ENCODE data around the gene HYAL2. TPM values are rescaled to one million over a fixed set of nuclear protein-coding genes. Genes with fewer than 3 reads are reported as not detected.

The HYAL2 gene
- total RNA-seq, 2 experiments from 2014 or later = 7.7 to 19.7 TPM

DNA sequence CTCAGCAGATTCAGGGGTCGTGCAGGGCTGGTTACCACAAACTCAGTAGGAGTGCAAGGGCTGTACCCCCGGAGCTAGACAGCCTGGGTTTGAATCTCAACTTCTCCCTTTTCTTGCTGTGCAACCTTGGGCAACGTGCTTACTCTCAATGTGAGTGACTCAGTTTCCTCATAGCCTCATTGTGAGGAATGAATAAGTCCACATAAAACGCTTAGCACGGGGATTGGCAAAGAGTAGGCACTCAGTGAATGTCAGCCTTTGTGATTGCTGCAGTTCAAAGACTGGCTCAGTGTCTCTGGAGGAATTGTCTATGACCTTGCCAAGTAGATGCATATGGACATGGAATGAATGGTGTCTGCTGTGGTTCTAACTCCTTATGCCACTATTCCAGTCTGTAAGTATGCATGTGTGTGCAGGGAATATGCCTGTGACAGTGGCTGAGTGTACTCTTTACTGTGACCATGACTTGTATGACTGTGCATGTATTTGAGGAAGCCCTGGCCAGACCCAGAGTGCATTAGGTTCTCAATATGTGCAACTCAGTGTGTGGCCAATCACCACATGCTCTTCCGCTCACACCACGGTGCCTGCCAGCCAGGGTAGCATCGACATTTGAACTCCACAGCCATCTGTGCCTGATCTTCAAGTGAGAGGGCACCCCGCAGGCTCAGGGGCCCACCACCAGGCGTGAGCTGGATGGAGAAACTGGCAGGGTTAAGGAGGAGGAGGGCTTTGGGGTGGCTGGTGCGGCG is 22.4 kb downstream of the HYAL2 start:
- intact Hi-C loops (cut with micrococcal nuclease; ENCODE audit: unreplicated experiment) = loop anchor here (1.0 to 5.0 kb wide), 3 partner anchors 24 to 53 kb away; no protein-coding TSS in a partner anchor

DNA sequence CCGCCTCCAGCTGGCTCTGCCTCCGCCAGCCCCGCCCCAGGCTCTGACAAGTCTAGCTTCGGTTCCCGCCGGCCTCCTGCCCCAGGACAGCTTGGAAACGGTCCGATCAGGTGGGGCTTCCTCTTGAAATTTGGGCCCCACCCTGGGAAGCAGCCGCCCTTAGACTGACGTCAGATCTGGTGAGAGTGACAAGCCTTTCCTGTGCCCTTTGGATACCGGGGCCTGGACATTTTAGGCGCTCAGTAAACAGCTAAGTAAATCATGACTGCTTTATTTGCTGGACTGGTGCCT is 23.0 kb downstream of the HYAL2 start:
- peak overlapping the region; percentile 29 for H3K27ac ChIP-seq (ENCODE audit: low read depth, low read length, poor library complexity, severe bottlenecking)
- peak overlapping the region; percentile 64; the same call in 1 of the 2 replicates for H2AFZ ChIP-seq (ENCODE audit: low read length)
- no peaks in the 10 kb centered on the region for H3K9me3 ChIP-seq (ENCODE audit: low read length)
- no peak for TF ChIP-seq EZH2phosphoT487 (IDR thresholded peaks at IDR 0.05; ENCODE audit: borderline replicate concordance, low read depth, low read length)
- H3K4me3 ChIP-seq (ENCODE audit: low read depth, low read length, poor library complexity, severe bottlenecking) = peak overlapping the region; percentile 78
- H3K79me2 ChIP-seq (ENCODE audit: insufficient read depth, low read depth, low read length) = no peaks in the 10 kb centered on the region
- no peak for DNase-seq (ENCODE audit: low spot score)
- POLR2A ChIA-PET = interaction anchor here (0.7 to 2.4 kb wide), 8 partner anchors 14 to 1086 kb away, joined by 3 to 13 read pairs (median 4); partner anchors contain the start of genes MANF and TUSC2
- H3K9me2 ChIP-seq (ENCODE audit: insufficient read depth, low read length) = no peaks in the 10 kb centered on the region
- CTCF ChIA-PET (ENCODE audit: unreplicated experiment) = interaction anchor here (0.9 to 1.5 kb wide), 3 partner anchors 29 to 80 kb away, joined by 3 to 5 read pairs (median 3); partner anchors contain the start of gene TUSC2
- H4K20me1 ChIP-seq (ENCODE audit: insufficient read depth, low read length) = no peaks in the 10 kb centered on the region
- H3K4me2 ChIP-seq (ENCODE audit: low read length) = peak overlapping the region; percentile 73
- intact Hi-C loops (cut with micrococcal nuclease; ENCODE audit: unreplicated experiment) = loop anchor here (1.0 to 5.0 kb wide), 3 partner anchors 25 to 53 kb away; no protein-coding TSS in a partner anchor
- peaks cover 19% of the 10 kb centered on the region for H3K4me1 ChIP-seq (ENCODE audit: insufficient read depth, low read length, poor library complexity, severe bottlenecking)
- no peaks in the 10 kb centered on the region for H3K36me3 ChIP-seq (ENCODE audit: insufficient read depth, low read length)
- no TSS peak for BruUV-seq (replicated peaks)

More for the DNA sequence above, 22.4 kb downstream of the HYAL2 start:
- H2AFZ ChIP-seq (ENCODE audit: low read length) = peak overlapping the region; percentile 64; the same call in 1 of the 2 replicates
- DNase-seq (ENCODE audit: low spot score) = peak; percentile 26
- H3K4me2 ChIP-seq (ENCODE audit: low read length) = peak overlapping the region; percentile 73
- TF ChIP-seq, protein P1, sequence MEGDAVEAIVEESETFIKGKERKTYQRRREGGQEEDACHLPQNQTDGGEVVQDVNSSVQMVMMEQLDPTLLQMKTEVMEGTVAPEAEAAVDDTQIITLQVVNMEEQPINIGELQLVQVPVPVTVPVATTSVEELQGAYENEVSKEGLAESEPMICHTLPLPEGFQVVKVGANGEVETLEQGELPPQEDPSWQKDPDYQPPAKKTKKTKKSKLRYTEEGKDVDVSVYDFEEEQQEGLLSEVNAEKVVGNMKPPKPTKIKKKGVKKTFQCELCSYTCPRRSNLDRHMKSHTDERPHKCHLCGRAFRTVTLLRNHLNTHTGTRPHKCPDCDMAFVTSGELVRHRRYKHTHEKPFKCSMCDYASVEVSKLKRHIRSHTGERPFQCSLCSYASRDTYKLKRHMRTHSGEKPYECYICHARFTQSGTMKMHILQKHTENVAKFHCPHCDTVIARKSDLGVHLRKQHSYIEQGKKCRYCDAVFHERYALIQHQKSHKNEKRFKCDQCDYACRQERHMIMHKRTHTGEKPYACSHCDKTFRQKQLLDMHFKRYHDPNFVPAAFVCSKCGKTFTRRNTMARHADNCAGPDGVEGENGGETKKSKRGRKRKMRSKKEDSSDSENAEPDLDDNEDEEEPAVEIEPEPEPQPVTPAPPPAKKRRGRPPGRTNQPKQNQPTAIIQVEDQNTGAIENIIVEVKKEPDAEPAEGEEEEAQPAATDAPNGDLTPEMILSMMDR (conservative IDR thresholded peaks at IDR 0.05; ENCODE audit: low read length) = no peak
- no peak for TF ChIP-seq EZH2phosphoT487 (IDR thresholded peaks at IDR 0.05; ENCODE audit: borderline replicate concordance, low read depth, low read length)
- H3K27ac ChIP-seq (ENCODE audit: low read depth, low read length, poor library complexity, severe bottlenecking) = peak overlapping the region; percentile 29
- H3K79me2 ChIP-seq (ENCODE audit: insufficient read depth, low read depth, low read length) = no peaks in the 10 kb centered on the region
- ChIA-PET CTCF (ENCODE audit: unreplicated experiment) (interaction anchor here (0.6 to 1.4 kb wide), 2 partner anchors 28 to 66 kb away, joined by 3 read pairs; partner anchors contain the start of gene TUSC2), POLR2A (interaction anchor here (0.7 to 2.4 kb wide), 7 partner anchors 14 to 1085 kb away, joined by 3 to 13 read pairs (median 4); partner anchors contain the start of genes MANF and TUSC2)
- H3K4me1 ChIP-seq (ENCODE audit: insufficient read depth, low read length, poor library complexity, severe bottlenecking) = peaks cover 19% of the 10 kb centered on the region
- no peaks in the 10 kb centered on the region for H3K9me3 ChIP-seq (ENCODE audit: low read length)
- H4K20me1 ChIP-seq (ENCODE audit: insufficient read depth, low read length) = no peaks in the 10 kb centered on the region
- peak overlapping the region; percentile 78 for H3K4me3 ChIP-seq (ENCODE audit: low read depth, low read length, poor library complexity, severe bottlenecking)
- H3K36me3 ChIP-seq (ENCODE audit: insufficient read depth, low read length) = no peaks in the 10 kb centered on the region
- BruUV-seq (replicated peaks) = TSS peak; percentile 92
- H3K9me2 ChIP-seq (ENCODE audit: insufficient read depth, low read length) = no peaks in the 10 kb centered on the region

DNA sequence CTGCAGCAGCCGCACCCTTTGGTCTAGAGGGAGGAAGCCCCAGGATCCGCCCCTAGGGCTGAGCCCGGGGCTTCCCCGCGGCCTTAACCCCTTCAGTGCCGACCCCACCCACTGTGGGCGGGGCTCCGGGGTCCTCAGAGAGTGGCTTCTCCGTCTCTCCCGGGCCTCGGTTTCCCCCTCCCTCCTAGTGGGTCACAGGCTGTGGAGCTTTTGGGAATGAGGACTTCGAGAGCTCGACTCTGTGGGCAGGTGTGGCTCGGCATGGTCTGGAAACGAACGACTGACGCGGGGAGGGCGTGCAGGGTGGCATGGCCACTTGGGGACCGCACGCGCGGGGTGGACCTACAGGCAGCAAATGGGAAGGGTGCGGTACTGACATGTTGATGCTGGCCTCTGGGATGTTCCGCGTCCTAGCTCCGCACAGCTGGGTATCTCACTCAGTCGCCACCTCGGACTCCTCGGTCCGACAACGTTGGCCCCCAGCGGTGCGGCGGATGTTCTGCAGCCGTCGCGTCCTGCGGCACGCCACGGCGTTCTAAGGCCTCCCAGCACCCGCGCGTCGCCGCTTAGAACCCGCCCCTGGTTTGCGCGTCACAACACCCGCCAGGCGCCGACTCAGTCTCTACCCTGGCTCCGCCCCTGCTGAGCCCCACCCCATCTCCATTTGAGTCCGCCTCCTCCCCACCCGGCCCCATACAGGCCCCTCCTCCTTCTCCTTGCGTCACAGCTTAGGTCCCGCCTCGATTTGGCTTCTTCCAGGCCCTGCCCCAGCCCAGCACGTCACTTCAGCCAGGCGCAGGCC is 23.5 kb downstream of the HYAL2 start, which contains the start of the genes HYAL3 and NAA80:
Gene HYAL3, minus strand, starts transcription at position 570 of the 802 bp plus-strand sequence. CDS start 3,803 bp downstream, outside the sequence.
Gene NAA80, minus strand, starts transcription at position 570 of the 802 bp plus-strand sequence. CDS start 1,942 bp downstream, outside the sequence.
- Histone ChIP-seq H3K9me3 (ENCODE audit: low read length) (no peaks in the 10 kb centered on the region), H3K79me2 (ENCODE audit: insufficient read depth, low read depth, low read length) (no peaks in the 10 kb centered on the region), H3K9me2 (ENCODE audit: insufficient read depth, low read length) (no peaks in the 10 kb centered on the region), H4K20me1 (ENCODE audit: insufficient read depth, low read length) (no peaks in the 10 kb centered on the region), H3K4me1 (ENCODE audit: insufficient read depth, low read length, poor library complexity, severe bottlenecking) (peaks cover 19% of the 10 kb centered on the region), H2AFZ (ENCODE audit: low read length) (peak within 1 kb of the TSS; percentile 85), H3K4me2 (ENCODE audit: low read length) (peak within 1 kb of the TSS; percentile 91), H3K27ac (ENCODE audit: low read depth, low read length, poor library complexity, severe bottlenecking) (peak within 1 kb of the TSS; percentile 58), H3K36me3 (ENCODE audit: insufficient read depth, low read length) (no peaks in the 10 kb centered on the region), H3K4me3 (ENCODE audit: low read depth, low read length, poor library complexity, severe bottlenecking) (peak within 1 kb of the TSS; percentile 78)
- POLR2A ChIA-PET = interaction anchor here (0.6 to 2.4 kb wide), 9 partner anchors 15 to 1086 kb away, joined by 3 to 13 read pairs (median 3); partner anchors contain the start of genes MANF and TUSC2
- CTCF ChIA-PET (ENCODE audit: unreplicated experiment) = interaction anchor here (0.5 to 1.5 kb wide), 4 partner anchors 29 to 80 kb away, joined by 3 to 7 read pairs (median 4); partner anchors contain the start of gene TUSC2
- DNase-seq (ENCODE audit: low spot score) = peak; percentile 99
- intact Hi-C loops (cut with micrococcal nuclease; ENCODE audit: unreplicated experiment) = loop anchor here (1.0 to 5.0 kb wide), 3 partner anchors 25 to 52 kb away; no protein-coding TSS in a partner anchor
- TF ChIP-seq EZH2phosphoT487 (IDR thresholded peaks at IDR 0.05; ENCODE audit: borderline replicate concordance, low read depth, low read length) = no peak
- TF ChIP-seq, protein P1 (conservative IDR thresholded peaks at IDR 0.05; ENCODE audit: low read length) = peak; percentile 59; the same call in 1 of the 2 replicates
- no TSS peak for BruUV-seq (replicated peaks)
